ENCODE measurements around the gene HUNK.

The HUNK gene

GRCh38 chr21:31872452-31873274 is at the start of gene HUNK:
TSS of gene HUNK (plus strand) at chr21:31873020. CDS start at chr21:31873675, 655 bp downstream.
- Mint-ChIP-seq H3K27me3 (peaks cover 54% of the 10 kb centered on the region), H3K4me3 (peak within 1 kb of the TSS; percentile 71), H3K27ac (no peak within 1 kb of the TSS), H3K4me1 (peaks cover 8% of the 10 kb centered on the region), H3K36me3 (ENCODE audit: low read depth) (no peaks in the 10 kb centered on the region), H3K9me3 (no peaks in the 10 kb centered on the region)
- DNase-seq (peak; percentile 16), ATAC-seq (peak; percentile 20)

- H3K27me3 Mint-ChIP-seq = peaks cover 1% of the 10 kb centered on the region
- H3K4me3 Mint-ChIP-seq = no peak overlapping the region
- H3K36me3 Mint-ChIP-seq (ENCODE audit: low read depth) = no peaks in the 10 kb centered on the region
- DNase-seq = no peak
- H3K9me3 Mint-ChIP-seq = no peaks in the 10 kb centered on the region
- no peak for ATAC-seq
- no peaks in the 10 kb centered on the region for H3K4me1 Mint-ChIP-seq
- no peak overlapping the region for H3K27ac Mint-ChIP-seq
These were observed 42.9 kb upstream of the HUNK start for GRCh38 chr21:31829736-31830472.

GRCh38 chr21:31830701-31831100 is 42.1 kb upstream of the HUNK start:
- no peaks in the 10 kb centered on the region for H3K36me3 Mint-ChIP-seq (ENCODE audit: low read depth)
- H3K4me1 Mint-ChIP-seq = no peaks in the 10 kb centered on the region
- H3K4me3 Mint-ChIP-seq = no peak overlapping the region
- no peak for DNase-seq
- no peak for ATAC-seq
- H3K27ac Mint-ChIP-seq = no peak overlapping the region
- peaks cover 1% of the 10 kb centered on the region for H3K27me3 Mint-ChIP-seq
- no peaks in the 10 kb centered on the region for H3K9me3 Mint-ChIP-seq

GRCh38 chr21:31837041-31837440 is 35.8 kb upstream of the HUNK start:
- H3K9me3 Mint-ChIP-seq = no peaks in the 10 kb centered on the region
- DNase-seq (no peak), ATAC-seq (no peak)
- no peaks in the 10 kb centered on the region for H3K4me1 Mint-ChIP-seq
- H3K27me3 Mint-ChIP-seq = peaks cover 22% of the 10 kb centered on the region
- H3K36me3 Mint-ChIP-seq (ENCODE audit: low read depth) = no peaks in the 10 kb centered on the region
- H3K27ac Mint-ChIP-seq = no peak overlapping the region
- H3K4me3 Mint-ChIP-seq = no peak overlapping the region

GRCh38 chr21:31837618-31838390 is 35.0 kb upstream of the HUNK start:
- peaks cover 22% of the 10 kb centered on the region for H3K27me3 Mint-ChIP-seq
- no peak for ATAC-seq
- H3K27ac Mint-ChIP-seq = no peak overlapping the region
- no peak for DNase-seq
- H3K4me1 Mint-ChIP-seq = no peaks in the 10 kb centered on the region
- H3K4me3 Mint-ChIP-seq = no peak overlapping the region
- H3K36me3 Mint-ChIP-seq (ENCODE audit: low read depth) = no peaks in the 10 kb centered on the region
- no peaks in the 10 kb centered on the region for H3K9me3 Mint-ChIP-seq

GRCh38 chr21:31838586-31839355 is 34.0 kb upstream of the HUNK start:
- DNase-seq = no peak
- no peak overlapping the region for H3K4me3 Mint-ChIP-seq
- H3K27ac Mint-ChIP-seq = no peak overlapping the region
- H3K4me1 Mint-ChIP-seq = no peaks in the 10 kb centered on the region
- no peaks in the 10 kb centered on the region for H3K9me3 Mint-ChIP-seq
- ATAC-seq = no peak
- H3K27me3 Mint-ChIP-seq = peaks cover 23% of the 10 kb centered on the region
- no peaks in the 10 kb centered on the region for H3K36me3 Mint-ChIP-seq (ENCODE audit: low read depth)

GRCh38 chr21:31844206-31844605 is 28.6 kb upstream of the HUNK start:
- Mint-ChIP-seq H3K4me3 (no peak overlapping the region), H3K36me3 (ENCODE audit: low read depth) (no peaks in the 10 kb centered on the region), H3K27me3 (peaks cover 13% of the 10 kb centered on the region), H3K27ac (no peak overlapping the region), H3K4me1 (no peaks in the 10 kb centered on the region), H3K9me3 (no peaks in the 10 kb centered on the region)
- no peak for DNase-seq
- no peak for ATAC-seq

- Mint-ChIP-seq H3K4me3 (no peak overlapping the region), H3K27ac (no peak overlapping the region), H3K9me3 (no peaks in the 10 kb centered on the region), H3K4me1 (no peaks in the 10 kb centered on the region), H3K36me3 (ENCODE audit: low read depth) (no peaks in the 10 kb centered on the region), H3K27me3 (peaks cover 10% of the 10 kb centered on the region)
- ATAC-seq = no peak
- DNase-seq = no peak
These were observed 27.6 kb upstream of the HUNK start for GRCh38 chr21:31845151-31845729.

- H3K4me3 Mint-ChIP-seq = no peak overlapping the region
- no peaks in the 10 kb centered on the region for H3K4me1 Mint-ChIP-seq
- no peaks in the 10 kb centered on the region for H3K36me3 Mint-ChIP-seq (ENCODE audit: low read depth)
- DNase-seq = no peak
- no peaks in the 10 kb centered on the region for H3K9me3 Mint-ChIP-seq
- no peak for ATAC-seq
- peaks cover 12% of the 10 kb centered on the region for H3K27me3 Mint-ChIP-seq
- H3K27ac Mint-ChIP-seq = no peak overlapping the region
These were observed 26.1 kb upstream of the HUNK start for GRCh38 chr21:31846690-31847089.

- no peaks in the 10 kb centered on the region for H3K9me3 Mint-ChIP-seq
- H3K27ac Mint-ChIP-seq = no peak overlapping the region
These were observed 25.1 kb upstream of the HUNK start for GRCh38 chr21:31847761-31848160.

GRCh38 chr21:31848326-31848985 is 24.4 kb upstream of the HUNK start:
- no peaks in the 10 kb centered on the region for H3K9me3 Mint-ChIP-seq
- H3K36me3 Mint-ChIP-seq (ENCODE audit: low read depth) = no peaks in the 10 kb centered on the region
- H3K4me3 Mint-ChIP-seq = no peak overlapping the region
- peaks cover 12% of the 10 kb centered on the region for H3K27me3 Mint-ChIP-seq
- no peaks in the 10 kb centered on the region for H3K4me1 Mint-ChIP-seq
- ATAC-seq (no peak), DNase-seq (no peak)
- no peak overlapping the region for H3K27ac Mint-ChIP-seq

More at GRCh38 chr21:31847761-31848160, 25.1 kb upstream of the HUNK start:
- no peak overlapping the region for H3K4me3 Mint-ChIP-seq
- ATAC-seq (no peak), DNase-seq (no peak)
- no peaks in the 10 kb centered on the region for H3K4me1 Mint-ChIP-seq
- peaks cover 12% of the 10 kb centered on the region for H3K27me3 Mint-ChIP-seq
- no peaks in the 10 kb centered on the region for H3K36me3 Mint-ChIP-seq (ENCODE audit: low read depth)

GRCh38 chr21:31850886-31851285 is 21.9 kb upstream of the HUNK start:
- H3K27ac Mint-ChIP-seq = no peak overlapping the region
- peaks cover 6% of the 10 kb centered on the region for H3K27me3 Mint-ChIP-seq
- no peak for DNase-seq
- no peak overlapping the region for H3K4me3 Mint-ChIP-seq
- no peaks in the 10 kb centered on the region for H3K36me3 Mint-ChIP-seq (ENCODE audit: low read depth)
- no peaks in the 10 kb centered on the region for H3K4me1 Mint-ChIP-seq
- ATAC-seq = no peak
- no peaks in the 10 kb centered on the region for H3K9me3 Mint-ChIP-seq

GRCh38 chr21:31855180-31855579 is 17.6 kb upstream of the HUNK start:
- no peak overlapping the region for H3K27ac Mint-ChIP-seq
- DNase-seq (no peak), ATAC-seq (no peak)
- H3K27me3 Mint-ChIP-seq = peaks cover 4% of the 10 kb centered on the region
- H3K9me3 Mint-ChIP-seq = no peaks in the 10 kb centered on the region
- H3K4me1 Mint-ChIP-seq = no peaks in the 10 kb centered on the region
- no peak overlapping the region for H3K4me3 Mint-ChIP-seq
- no peaks in the 10 kb centered on the region for H3K36me3 Mint-ChIP-seq (ENCODE audit: low read depth)
